Right renal pelvis (tissue), 4 donors: ENCODE results near the gene ATG4D. TPM values are rescaled to one million over a fixed set of nuclear protein-coding genes. Genes with fewer than 3 reads are reported as not detected.

ENCODE experiments used
- polyA plus RNA-seq, 4 donors: library from polyadenylated mRNA; unstranded; fragments of 120-200 nt; gene quantifications; one replicate each; pipeline ENCODE4 v1.2.1, GENCODE V29; 2013; ENCODE audit not compliant: insufficient read length in 4 of 4

The ATG4D gene
- polyA plus RNA-seq, 4 donors, result 30.2 to 39.2 (median 35.0) TPM

Other genes starting within 250 kb of the ATG4D start
- 1 to 10 TPM; 4.0 to 6.8 (median 5.1) TPM for gene ZGLP1, start 234.1 kb upstream of the ATG4D start, polyA plus RNA-seq
- 10 to 100 TPM; 18.6 to 25.9 (median 20.7) TPM for gene FDX2, start 227.9 kb upstream of the ATG4D start, polyA plus RNA-seq
- 10 to 100 TPM; 27.3 to 40.6 (median 31.2) TPM for gene RAVER1, start 210.4 kb upstream of the ATG4D start, polyA plus RNA-seq
- gene ICAM3, start 204.3 kb upstream of the ATG4D start, polyA plus RNA-seq, result 10 to 100 TPM in 1 of 4 donors, 1 to 10 TPM in 3; 7.8 to 11.3 (median 8.9) TPM
- 100 to 1,000 TPM; 103 to 130 (median 109) TPM for gene TYK2, start 163.3 kb upstream of the ATG4D start, polyA plus RNA-seq
- gene CDC37, start 140.4 kb upstream of the ATG4D start, polyA plus RNA-seq, result 100 to 1,000 TPM; 135 to 170 (median 137) TPM
- gene PDE4A, start 123.4 kb upstream of the ATG4D start, polyA plus RNA-seq, result 1 to 10 TPM; 1.7 to 3.4 (median 2.7) TPM
- 10 to 100 TPM; 70.0 to 86.6 (median 79.0) TPM for gene KEAP1, start 40.5 kb upstream of the ATG4D start, polyA plus RNA-seq
- 1 to 10 TPM; 1.6 to 2.0 (median 1.6) TPM for gene S1PR5, start 26.5 kb upstream of the ATG4D start, polyA plus RNA-seq
- 10 to 100 TPM; 30.9 to 35.5 (median 32.4) TPM for gene KRI1, start 22.1 kb downstream of the ATG4D start, polyA plus RNA-seq
- gene CDKN2D, start 25.1 kb downstream of the ATG4D start, polyA plus RNA-seq, result 10 to 100 TPM; 10.7 to 12.3 (median 11.8) TPM
- 10 to 100 TPM; 43.0 to 56.7 (median 47.6) TPM for gene AP1M2, start 43.4 kb downstream of the ATG4D start, polyA plus RNA-seq
- gene SLC44A2, start 81.6 kb downstream of the ATG4D start, polyA plus RNA-seq, result 100 to 1,000 TPM; 200 to 221 (median 213) TPM
- 100 to 1,000 TPM; 275 to 291 (median 278) TPM for gene ILF3, start 110.4 kb downstream of the ATG4D start, polyA plus RNA-seq
- gene QTRT1, start 157.5 kb downstream of the ATG4D start, polyA plus RNA-seq, result 10 to 100 TPM; 42.4 to 67.3 (median 46.2) TPM
- 100 to 1,000 TPM; 130 to 145 (median 136) TPM for gene DNM2, start 174.2 kb downstream of the ATG4D start, polyA plus RNA-seq